RWPE2 (cell line): ENCODE data around the gene FLRT3.
A peak's percentile ranks its signal among the peaks of the same experiment; 100 is the strongest.

Source experiments
- ATAC-seq: fragments of 200-7000 bp; cut with Tn5 transposase; 3 replicates; pipeline ENCODE4 v1.9.1; 2021; ENCODE audit warnings: low read depth
- DNase-seq: peaks from one replicate; pipeline ENCODE4 v3.0.0-alpha.2; 2020; ENCODE audit warnings: low spot score
- H3K27ac ChIP-seq: fragments of 450-650 bp; 2 replicates; pipeline ENCODE4 v1.5.1; 2017; ENCODE audit warnings: mild to moderate bottlenecking; ENCODE audit not compliant: poor library complexity, severe bottlenecking
- H3K27me3 ChIP-seq: fragments of 250-450 bp; sonication (Bioruptor Pico); 2 replicates; pipeline ENCODE4 v1.5.1; 2021; ENCODE audit warnings: mild to moderate bottlenecking, moderate library complexity; ENCODE audit not compliant: insufficient read depth, poor library complexity, severe bottlenecking
- H3K36me3 ChIP-seq: fragments of 250-450 bp; sonication (Bioruptor Pico); 2 replicates; pipeline ENCODE4 v1.5.1; 2020; ENCODE audit warnings: low read depth, mild to moderate bottlenecking, moderate library complexity
- H3K4me1 ChIP-seq: fragments of 250-450 bp; sonication (Bioruptor Pico); 2 replicates; pipeline ENCODE4 v1.5.1; 2021; ENCODE audit warnings: mild to moderate bottlenecking, moderate library complexity; ENCODE audit not compliant: insufficient read depth, poor library complexity, severe bottlenecking
- H3K4me3 ChIP-seq: fragments of 250-450 bp; sonication (Bioruptor Pico); 2 replicates; pipeline ENCODE4 v1.5.1; 2021; ENCODE audit warnings: mild to moderate bottlenecking, moderate library complexity; ENCODE audit not compliant: severe bottlenecking
- H3K9me3 ChIP-seq: fragments of 250-450 bp; sonication (Bioruptor Pico); 2 replicates; pipeline ENCODE4 v1.5.1; 2021; ENCODE audit warnings: mild to moderate bottlenecking, moderate library complexity; ENCODE audit not compliant: severe bottlenecking
- TF ChIP-seq, protein P1 (sequence below): fragments of 450-650 bp; IDR thresholded peaks from one replicate; pipeline ENCODE4 v1.5.1; 2017; ENCODE audit warnings: mild to moderate bottlenecking, moderate library complexity; ENCODE audit not compliant: poor library complexity, severe bottlenecking

The FLRT3 gene

GRCh38 chr20:14360416-14360815 is 23.0 kb upstream of the FLRT3 start:
- no peaks in the 10 kb centered on the region for H3K4me1 ChIP-seq
- DNase-seq (no peak), ATAC-seq (peak; percentile 72; the same call in 2 of the 3 replicates)
- no peak overlapping the region for H3K27ac ChIP-seq
- no peaks in the 10 kb centered on the region for H3K9me3 ChIP-seq
- H3K4me3 ChIP-seq: no peak overlapping the region
- H3K36me3 ChIP-seq: no peaks in the 10 kb centered on the region
- TF ChIP-seq, protein P1, sequence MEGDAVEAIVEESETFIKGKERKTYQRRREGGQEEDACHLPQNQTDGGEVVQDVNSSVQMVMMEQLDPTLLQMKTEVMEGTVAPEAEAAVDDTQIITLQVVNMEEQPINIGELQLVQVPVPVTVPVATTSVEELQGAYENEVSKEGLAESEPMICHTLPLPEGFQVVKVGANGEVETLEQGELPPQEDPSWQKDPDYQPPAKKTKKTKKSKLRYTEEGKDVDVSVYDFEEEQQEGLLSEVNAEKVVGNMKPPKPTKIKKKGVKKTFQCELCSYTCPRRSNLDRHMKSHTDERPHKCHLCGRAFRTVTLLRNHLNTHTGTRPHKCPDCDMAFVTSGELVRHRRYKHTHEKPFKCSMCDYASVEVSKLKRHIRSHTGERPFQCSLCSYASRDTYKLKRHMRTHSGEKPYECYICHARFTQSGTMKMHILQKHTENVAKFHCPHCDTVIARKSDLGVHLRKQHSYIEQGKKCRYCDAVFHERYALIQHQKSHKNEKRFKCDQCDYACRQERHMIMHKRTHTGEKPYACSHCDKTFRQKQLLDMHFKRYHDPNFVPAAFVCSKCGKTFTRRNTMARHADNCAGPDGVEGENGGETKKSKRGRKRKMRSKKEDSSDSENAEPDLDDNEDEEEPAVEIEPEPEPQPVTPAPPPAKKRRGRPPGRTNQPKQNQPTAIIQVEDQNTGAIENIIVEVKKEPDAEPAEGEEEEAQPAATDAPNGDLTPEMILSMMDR: no peak
- H3K27me3 ChIP-seq: no peaks in the 10 kb centered on the region

GRCh38 chr20:14355791-14356190 is 18.4 kb upstream of the FLRT3 start:
- Histone ChIP-seq H3K4me1 (no peaks in the 10 kb centered on the region), H3K27ac (no peak overlapping the region), H3K9me3 (no peaks in the 10 kb centered on the region), H3K27me3 (no peaks in the 10 kb centered on the region), H3K4me3 (no peak overlapping the region), H3K36me3 (no peaks in the 10 kb centered on the region)
- ATAC-seq (no peak), DNase-seq (no peak)
- TF ChIP-seq, protein P1: no peak

DNA sequence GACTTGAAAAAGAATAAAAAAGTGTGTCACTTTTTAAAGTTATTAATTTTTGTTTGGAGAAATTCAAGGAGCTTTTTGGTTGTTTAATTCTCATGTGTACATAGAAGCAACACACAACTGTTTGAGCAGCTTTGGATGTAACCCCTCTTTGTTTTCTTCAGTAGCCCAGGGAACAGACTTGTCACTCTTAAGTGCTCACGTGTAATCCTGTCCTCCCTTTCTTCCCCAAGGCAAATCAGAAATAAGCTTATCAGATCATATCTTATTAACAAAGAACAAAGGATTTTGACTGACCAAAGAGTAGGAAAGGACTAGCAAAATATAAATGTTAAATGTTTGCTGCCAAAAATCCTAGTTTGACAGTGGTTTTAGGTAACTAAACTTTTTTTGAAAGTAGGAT is 7.3 kb upstream of the FLRT3 start:
- Histone ChIP-seq H3K4me3 (no peak overlapping the region), H3K9me3 (no peaks in the 10 kb centered on the region), H3K27ac (no peak overlapping the region), H3K27me3 (no peaks in the 10 kb centered on the region), H3K36me3 (no peaks in the 10 kb centered on the region), H3K4me1 (no peaks in the 10 kb centered on the region)
- no peak for ATAC-seq
- no peak for DNase-seq
- TF ChIP-seq, protein P1: no peak

DNA sequence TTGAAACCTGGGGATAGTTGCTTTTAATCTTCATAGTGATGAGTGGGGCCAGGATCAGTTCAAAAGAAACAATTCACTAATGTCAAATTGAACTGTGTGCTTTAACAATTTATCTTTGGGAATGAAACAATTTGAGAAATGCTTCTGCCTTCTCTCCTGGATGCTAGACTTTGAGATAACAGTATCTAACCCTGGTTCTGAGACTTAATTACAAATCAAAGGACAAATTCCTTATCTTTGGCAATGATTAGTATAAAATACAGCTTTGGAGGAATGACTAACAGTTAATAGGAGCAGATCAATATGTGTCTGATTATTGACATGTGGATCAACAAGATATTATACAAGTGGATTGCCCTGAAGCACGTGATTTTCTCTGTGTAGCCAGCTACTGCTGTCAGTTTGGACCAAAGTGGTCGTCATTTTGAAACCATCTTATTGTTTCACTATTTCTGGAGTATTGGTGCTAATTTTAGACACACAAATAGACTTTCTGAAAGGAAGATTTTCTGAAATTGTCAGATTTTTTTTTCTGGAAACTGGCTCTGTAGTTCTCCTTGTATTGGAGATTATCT is 6.2 kb upstream of the FLRT3 start:
- ATAC-seq (no peak), DNase-seq (no peak)
- Histone ChIP-seq H3K4me1 (no peaks in the 10 kb centered on the region), H3K27ac (no peak overlapping the region), H3K36me3 (no peaks in the 10 kb centered on the region), H3K4me3 (no peak overlapping the region), H3K9me3 (no peaks in the 10 kb centered on the region), H3K27me3 (no peaks in the 10 kb centered on the region)
- TF ChIP-seq, protein P1: no peak

- no peak for ATAC-seq
- no peaks in the 10 kb centered on the region for H3K27me3 ChIP-seq
- TF ChIP-seq, protein P1: no peak
- H3K4me3 ChIP-seq: no peak overlapping the region
- H3K36me3 ChIP-seq: no peaks in the 10 kb centered on the region
- no peaks in the 10 kb centered on the region for H3K9me3 ChIP-seq
- H3K27ac ChIP-seq: no peak overlapping the region
- DNase-seq: no peak
- H3K4me1 ChIP-seq: no peaks in the 10 kb centered on the region
Measured at GRCh38 chr20:14342918-14343317, 5.5 kb upstream of the FLRT3 start.
